ENCODE data around the gene FLT3LG.
A peak's percentile ranks its signal among the peaks of the same experiment; 100 is the strongest.

Gene FLT3LG

GRCh38 chr19:49520705-49521319 is 46.8 kb downstream of the FLT3LG start:
- no peak for DNase-seq

DNA sequence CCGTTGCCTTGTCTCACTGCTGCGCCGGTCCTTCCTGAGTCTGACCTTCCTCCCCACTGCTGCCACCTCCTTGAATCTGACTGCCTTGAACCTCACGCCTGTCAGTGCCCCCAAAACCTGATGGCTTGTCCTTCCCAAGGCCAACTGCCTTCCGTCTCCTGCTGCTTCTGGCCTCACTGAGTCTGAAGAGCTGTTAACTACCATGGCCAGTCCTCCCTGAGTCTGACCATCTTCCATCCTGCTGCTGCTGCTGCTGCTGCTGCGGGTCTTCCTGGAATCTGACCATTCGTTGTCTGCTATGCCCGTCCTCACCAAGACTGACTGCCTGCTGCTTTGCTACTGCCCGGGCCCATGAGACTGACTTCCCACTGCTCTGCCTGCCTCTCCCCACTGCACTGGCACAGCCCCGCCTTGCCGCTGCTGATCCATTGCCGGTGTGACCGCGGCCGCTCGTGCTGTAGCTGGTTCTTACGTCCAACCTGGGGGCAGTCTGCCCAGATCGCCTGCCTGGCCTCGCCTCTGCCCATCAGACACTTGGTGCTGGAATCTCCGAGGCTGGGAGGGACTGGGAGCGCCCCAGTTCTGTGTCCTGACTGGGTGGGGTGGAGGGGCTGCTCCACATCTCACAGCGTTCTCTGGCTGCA is 50.9 kb downstream of the FLT3LG start:
- no peak for DNase-seq

DNA sequence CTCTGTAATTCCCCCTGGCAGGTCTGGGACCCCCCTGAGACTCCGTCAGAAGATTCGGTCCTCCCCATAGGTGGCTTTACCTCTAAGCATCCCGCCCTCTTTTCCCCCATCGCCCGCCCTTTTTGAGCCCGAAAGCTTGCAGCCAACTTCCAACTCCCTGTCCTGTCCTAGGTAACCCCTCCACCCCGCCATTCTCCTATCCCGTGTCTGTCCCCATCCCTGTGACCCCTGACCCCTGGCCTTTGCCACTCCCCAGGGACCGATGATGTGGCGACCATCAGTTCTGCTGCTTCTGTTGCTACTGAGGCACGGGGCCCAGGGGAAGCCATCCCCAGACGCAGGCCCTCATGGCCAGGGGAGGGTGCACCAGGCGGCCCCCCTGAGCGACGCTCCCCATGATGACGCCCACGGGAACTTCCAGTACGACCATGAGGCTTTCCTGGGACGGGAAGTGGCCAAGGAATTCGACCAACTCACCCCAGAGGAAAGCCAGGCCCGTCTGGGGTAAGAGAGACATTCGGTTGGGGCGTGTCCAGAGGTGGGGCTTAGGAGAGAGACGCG is 54.3 kb downstream of the FLT3LG start:
- no peak for DNase-seq

DNA sequence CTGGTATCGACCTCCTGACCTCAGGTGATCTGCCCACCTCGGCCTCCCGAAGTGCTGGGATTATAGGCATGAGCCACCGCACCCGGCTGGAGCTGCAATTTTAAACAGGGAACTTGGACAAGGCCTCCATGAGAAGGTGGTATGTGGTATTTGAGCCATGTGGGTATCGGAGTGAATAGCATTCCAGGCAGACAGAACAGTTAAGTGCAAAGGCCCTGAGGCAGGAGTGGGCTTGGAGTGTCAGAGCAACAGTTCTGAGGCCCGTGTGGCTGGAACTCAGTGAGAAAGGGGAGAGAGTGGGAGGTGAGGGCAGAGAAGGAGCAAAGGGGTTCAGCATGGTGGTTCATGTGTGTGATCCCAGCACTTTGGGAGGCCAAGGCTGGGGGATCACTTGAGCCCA is 56.7 kb downstream of the FLT3LG start:
- no peak for DNase-seq

DNA sequence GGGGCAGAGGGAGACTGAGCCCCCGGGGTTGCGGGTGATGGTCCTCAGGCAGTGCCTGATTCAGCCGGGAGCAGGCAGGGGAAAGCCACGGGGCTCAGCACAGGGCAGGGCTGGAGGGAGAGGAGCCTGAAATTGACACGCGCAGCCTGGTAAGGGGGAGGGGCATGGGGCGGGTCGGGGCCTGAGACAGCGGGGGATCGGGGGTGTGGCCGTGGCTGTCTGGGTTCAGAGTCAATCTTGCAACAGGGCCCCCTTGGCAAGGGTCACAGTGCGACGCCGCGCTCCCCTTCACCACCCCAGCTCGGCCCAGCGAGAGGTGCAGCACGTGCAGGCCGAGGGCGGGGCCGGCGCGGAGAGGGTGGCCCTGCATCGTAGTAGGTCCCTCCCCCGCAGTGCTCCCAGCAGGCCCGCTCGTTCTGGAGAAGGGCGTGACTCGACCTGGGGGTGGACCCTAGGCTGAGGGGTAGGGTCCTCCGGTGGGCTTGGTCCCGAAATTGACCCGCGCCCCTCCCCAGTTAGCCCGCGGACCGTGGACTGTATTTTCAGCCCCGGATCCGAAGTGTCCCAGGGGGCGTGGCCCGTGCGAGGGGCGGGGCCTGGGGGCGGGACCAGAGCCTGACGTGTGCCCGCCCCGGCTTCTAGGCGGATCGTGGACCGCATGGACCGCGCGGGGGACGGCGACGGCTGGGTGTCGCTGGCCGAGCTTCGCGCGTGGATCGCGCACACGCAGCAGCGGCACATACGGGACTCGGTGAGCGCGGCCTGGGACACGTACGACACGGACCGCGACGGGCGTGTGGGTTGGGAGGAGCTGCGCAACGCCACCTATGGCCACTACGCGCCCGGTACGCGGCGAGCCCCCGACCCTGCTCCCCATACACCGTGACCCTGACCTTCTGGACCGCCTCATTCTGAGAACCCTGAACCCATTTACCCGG is 59.8 kb downstream of the FLT3LG start:
- peak; percentile 89 for DNase-seq

DNA sequence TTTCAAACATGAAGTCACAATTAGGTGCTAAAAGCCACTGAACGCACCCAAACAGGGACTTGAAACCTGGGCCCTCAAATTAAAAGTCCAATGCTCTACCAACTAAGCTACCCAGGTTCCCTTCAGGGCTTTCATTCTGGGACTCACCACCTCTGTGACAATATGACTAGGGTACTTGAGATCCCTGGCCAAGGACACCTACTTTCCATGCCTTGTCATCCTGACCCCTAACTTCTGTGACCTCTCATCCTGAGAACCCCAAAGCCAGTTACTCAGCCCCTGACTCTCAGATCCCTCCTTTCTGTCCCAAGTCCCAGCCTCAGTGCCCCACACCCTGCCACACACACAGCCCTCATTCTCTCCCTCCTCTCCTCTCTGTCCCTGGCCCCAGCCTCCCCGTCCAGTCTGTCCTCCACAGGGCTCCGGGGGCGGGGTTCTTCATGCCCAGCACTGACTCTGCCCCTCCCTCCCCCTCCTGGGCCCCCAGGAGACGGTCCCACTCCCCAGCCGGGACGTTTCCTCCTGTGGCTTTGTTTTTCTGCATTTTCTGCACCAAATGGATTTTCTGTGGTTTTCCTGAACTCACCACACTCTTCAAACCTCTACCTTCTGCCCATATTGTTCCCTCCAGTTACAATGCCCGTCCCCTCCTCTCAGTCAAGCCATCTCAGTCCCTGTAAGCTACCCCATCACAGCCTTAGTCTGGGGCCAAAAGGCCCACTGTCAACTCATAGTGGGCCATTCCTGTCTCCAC is 60.8 kb downstream of the FLT3LG start:
- DNase-seq: no peak

Measured in islet precursor cell (in vitro differentiated cells).